GM21786 (cell line): ENCODE data around the gene AGBL4.

Experiments
- ATAC-seq: cut with Tn5 transposase; IDR thresholded peaks from one replicate; pipeline ENCODE4 v1.9.1; 2021; ENCODE audit not compliant: unreplicated experiment

Gene AGBL4

DNA sequence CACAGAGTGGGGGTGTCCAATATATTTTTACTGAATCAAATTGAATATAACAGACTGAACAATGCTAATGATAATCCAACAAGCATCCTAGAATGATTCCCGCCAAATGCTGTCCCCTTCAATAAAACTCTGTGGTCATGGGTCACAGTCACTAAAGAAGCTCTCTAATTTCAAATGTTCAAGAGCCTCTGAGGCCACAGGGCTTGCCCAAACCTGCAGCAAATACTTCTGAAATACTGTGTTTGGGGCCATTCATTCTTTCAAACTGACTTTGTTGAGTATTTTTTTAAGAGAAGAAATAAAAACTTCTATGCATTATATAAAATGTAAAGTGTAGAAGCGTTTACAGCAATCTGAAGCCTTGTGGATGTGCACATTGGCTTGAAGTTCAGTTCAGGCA is 1239.5 kb downstream of the AGBL4 start:
- no peak for ATAC-seq

GRCh38 chr1:48777219-48777895 is 1246.4 kb downstream of the AGBL4 start:
- ATAC-seq = no peak

DNA sequence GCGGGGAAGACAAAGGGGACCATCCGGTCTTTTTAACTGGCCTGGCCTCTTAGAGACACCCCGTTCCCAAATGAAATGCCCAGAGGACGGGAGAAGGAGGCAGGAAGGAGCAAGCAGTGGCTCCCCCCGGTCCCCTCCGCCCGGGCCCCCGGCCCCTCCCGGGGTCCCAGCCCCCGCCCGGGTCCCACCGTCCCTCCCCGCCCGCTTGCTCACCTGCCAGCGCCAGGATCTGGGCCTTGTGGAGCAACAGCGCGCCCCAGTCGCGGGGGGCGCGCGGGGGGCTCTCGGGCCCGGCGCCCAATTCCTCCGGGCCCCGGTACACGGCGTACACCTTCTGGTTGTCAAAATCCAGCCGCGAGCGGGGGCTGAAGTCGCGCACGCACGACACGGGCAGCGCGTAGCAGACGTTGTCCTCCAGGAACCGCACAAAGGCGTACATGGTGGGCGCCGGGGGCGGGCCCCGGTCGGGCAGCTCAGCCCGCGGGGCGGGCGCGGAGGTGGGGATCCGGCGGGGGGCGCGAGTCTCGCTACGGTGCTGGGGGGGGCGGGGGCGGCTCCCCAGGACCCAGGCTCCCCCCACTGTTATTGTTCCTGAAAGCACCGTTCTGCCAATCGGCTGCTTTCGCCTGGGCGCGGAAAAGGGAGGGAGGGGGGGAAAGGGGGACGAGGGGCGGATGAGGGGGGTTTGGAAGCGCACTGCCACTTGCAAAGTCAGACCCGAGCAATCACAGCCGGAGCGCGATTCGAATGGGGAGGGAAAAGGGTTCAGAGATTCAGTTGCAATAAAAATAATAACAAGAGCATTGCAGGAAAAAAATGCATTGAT is 1247.1 kb downstream of the AGBL4 start, which contains the start of gene BEND5:
TSS of gene BEND5 (minus strand) at position 499 of the 826 bp plus-strand sequence. CDS start at position 439, 60 bp downstream.
- ATAC-seq = no peak

DNA sequence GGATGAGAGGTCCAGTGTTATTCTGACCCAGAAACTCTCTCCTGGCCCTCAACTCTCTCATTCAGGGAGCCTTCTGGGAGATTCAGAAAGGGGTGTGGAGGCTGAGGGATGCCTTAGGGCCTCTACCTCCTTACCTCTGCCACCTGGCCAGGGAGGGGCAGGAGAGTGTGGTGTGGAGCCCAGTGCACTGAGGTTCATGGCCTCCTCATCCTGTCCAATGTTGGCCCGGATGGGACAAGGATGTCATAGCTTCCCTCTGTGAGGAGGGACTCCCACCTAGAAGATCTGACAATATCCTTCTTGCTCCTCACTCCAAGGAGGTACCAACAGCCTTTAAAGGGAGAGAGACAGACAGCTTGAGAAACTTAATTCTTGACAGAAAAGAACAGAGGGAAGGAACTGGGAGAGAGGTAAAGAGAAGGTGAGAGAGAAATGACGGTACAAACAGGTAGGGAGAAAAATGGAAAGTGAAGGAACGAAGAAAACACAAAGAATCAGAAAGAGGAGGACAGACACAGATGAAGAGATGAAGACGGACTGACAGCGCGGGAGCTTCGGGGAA is 1247.8 kb downstream of the AGBL4 start:
- ATAC-seq = no peak

DNA sequence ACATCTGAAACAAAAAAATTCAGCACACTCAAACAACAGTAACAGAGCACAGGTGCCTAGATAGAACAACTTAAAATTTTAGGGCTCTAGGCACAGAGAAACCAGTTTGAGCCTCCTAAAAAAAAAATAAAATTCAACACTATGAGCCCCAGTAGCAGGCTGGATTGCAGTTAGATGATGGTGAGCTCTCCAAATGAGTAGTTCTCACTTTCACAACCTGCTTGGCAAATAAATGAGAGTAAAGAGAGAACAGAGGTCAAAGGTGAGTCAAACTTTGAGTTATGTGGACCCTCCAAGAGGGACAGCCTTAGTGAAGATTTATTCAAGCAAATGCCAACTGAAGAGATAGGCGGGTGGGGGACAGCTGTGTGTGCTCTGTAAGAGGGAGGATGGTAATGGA is 1250.6 kb downstream of the AGBL4 start:
- no peak for ATAC-seq

DNA sequence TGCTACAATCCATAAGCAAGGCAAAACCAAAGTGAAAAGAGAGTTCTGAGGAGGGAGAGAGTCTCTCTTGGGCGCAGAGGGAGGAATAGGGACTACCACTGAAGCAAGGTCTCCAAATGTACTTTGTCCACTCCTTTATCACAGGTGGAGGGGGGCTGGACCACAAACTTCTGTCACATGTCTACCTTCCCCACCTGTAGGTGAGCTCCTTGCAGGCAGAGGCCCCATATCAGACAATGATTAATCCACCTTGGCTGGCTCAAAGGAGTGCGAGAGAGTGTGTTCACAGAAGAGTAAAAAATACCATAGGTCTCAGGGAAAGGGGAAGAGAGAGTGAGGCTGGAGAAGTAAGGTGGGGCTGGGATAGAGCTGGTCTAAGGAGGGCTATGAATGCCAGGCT is 1251.5 kb downstream of the AGBL4 start:
- no peak for ATAC-seq

DNA sequence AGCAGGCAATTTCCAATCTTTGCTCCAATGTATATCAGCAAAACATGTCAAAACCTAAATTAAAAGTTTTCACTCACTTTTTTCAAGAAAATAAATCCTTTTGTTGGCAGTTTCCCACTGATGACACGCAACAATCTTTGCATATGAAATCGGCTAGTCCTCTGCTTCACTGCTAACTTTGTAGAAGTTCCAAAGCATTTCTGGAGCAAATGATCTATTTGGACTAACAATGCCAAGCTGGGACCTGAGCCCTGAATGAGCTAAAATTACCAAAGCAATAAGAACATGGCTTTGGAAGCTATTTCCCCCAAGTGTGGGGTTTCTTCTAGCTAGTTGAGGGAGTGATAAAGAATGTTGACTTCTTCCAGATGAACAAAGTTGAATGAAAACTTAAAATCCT is 1252.2 kb downstream of the AGBL4 start:
- no peak for ATAC-seq

GRCh38 chr1:48767975-48768510 is 1255.7 kb downstream of the AGBL4 start:
- ATAC-seq = no peak

DNA sequence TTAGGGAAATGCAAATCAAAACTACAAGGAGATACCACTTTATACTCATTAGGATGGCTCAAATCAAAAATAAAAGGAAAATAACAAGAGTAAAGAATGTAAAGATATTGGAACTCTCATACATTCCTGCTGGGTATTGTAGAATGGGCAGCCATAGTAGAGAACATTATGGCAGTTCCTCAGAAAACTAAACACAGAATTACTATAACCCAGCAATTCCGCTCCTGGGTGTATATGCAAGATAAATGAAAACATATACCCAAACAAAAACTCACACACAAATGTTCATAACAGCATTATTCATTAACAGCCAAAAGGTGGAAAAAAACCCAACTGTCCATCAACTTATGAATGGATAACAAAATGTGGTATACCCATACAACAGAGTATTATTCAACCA is 1258.4 kb downstream of the AGBL4 start:
- no peak for ATAC-seq

DNA sequence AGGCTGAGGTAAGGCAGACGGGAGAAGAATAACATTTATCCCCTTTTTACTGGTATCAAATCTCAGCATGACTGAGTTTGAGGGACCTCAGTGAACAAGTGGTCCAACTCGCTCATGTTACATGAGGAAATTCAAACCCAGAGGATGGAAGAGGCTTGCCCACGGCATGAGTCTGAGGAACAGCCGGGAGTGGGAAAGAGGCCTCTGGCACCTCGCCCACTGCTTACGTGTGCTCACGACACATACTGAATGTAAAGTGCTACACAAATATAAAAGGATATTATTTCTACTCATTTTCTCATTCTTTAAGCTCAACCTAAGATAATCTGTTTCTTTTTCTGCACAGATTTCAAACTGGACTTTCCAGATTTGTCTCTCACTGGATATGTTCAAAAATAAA is 1261.8 kb downstream of the AGBL4 start:
- no peak for ATAC-seq

DNA sequence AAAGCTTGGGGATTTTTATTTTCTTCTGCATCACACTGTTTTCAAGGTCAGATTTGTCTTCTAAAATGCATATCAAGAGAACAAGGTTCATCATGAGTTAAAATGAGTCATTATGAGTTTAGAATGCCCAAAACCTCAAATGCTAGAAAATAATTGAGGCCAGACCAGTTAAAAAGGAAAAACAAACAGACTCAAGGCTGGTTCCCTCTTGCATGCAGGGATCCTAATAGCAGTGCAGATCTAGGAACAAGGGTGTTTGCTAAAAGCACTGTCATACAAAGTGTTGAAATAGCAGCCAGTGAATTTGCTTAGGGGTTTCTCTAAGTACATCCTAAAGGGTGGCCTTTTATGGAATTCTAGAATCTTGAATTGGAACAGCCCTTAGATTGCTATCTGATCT is 1262.3 kb downstream of the AGBL4 start:
- no peak for ATAC-seq

- no peak for ATAC-seq
Measured at GRCh38 chr1:48760857-48761256, 1262.9 kb downstream of the AGBL4 start.

- ATAC-seq = no peak
Measured at GRCh38 chr1:48758976-48759375, 1264.8 kb downstream of the AGBL4 start.

- no peak for ATAC-seq
Measured at GRCh38 chr1:48757363-48757762, 1266.4 kb downstream of the AGBL4 start.

- no peak for ATAC-seq
Measured at GRCh38 chr1:48756683-48757316, 1267.0 kb downstream of the AGBL4 start.

- no peak for ATAC-seq
Measured at GRCh38 chr1:48753293-48753692, 1270.5 kb downstream of the AGBL4 start.

DNA sequence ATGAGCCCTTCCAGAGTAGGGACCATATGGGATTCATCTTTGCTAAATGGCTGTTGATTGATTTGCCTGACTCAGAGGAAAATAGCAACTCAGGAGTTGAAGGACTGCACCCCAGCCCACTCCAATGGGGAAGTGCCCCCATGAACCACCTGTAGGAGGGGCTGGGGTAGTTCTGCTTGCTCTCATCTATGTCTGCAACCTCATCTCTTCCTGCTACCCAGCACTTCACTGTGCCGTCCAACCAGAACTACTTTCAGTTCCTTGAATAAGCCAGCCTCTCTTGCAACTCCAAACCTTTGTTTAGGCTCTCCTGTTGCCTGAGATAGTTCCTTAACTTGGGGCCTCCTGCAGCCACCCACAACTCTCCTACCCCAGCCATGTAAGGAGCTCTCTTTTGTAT is 1273.6 kb downstream of the AGBL4 start:
- ATAC-seq = peak; percentile 83

DNA sequence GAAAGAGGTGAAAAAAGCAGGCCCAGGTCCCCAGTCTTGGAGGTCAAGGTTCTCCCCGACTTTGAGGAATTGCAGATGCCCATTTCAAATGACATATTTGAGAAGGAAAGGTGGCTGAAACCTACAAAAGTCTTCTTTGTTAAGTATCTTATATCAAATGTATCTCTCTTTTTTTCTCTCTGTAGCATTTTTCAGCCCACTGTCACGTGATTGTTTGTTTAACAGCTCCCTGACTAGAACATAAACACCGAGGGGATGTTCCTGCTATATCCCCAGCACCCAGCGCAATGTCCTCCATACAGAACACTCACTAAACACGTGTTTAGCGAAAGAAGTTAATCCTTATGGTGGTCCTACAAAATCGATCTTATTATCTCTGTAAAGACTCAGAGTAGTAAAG is 1274.7 kb downstream of the AGBL4 start:
- no peak for ATAC-seq

DNA sequence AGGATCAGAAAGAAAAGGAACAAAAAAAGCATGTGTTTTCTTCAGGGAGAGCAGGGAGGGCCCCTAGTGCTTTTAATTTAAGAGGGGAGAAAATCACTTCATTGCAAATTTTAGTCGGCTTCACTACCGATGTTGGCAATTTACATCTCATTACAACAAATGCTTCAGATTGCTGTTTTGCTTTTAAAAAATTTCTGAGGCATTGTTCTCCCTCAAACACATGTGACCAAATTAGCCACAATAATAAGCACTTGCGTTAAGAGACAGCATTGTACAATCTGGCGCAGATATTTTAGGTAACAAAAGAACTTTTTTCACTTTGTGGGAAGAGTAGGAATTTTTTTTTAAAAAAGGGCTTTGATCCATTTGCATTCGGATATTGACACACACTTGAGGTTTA is 1276.8 kb downstream of the AGBL4 start:
- ATAC-seq = no peak

GRCh38 chr1:48744032-48744431 is 1279.7 kb downstream of the AGBL4 start:
- ATAC-seq = no peak

DNA sequence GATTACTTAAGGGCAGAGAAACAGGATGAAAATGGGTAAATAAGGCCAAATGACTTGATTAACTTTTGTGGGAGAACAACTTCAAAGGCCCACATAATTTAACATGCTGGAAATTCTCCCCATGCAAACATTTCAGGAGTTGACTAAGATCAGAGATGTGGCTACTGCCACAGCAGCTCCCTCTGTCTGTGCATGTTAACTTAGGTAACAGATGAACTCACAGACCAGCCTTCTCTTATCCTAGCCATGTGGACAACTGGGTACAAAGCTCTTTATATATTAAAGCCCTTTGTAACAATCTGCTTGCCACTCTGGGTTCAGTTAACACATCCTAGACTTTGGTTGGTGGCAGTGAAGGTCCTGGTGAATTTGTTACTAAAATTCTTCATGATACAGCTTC is 1280.3 kb downstream of the AGBL4 start:
- ATAC-seq = no peak
